MM.1S (cell line): Measurements from ENCODE around the gene CYB5D1.

ENCODE experiments used
- CTCF ChIP-seq: fragments of 300-600 bp; sonication (generic); IDR thresholded peaks from 2 replicates; pipeline ENCODE4 v1.5.1; 2016; ENCODE audit warnings: antibody characterized with exemption, low read length, mixed read lengths
- EZH2 ChIP-seq: fragments of 300-600 bp; sonication (generic); optimal IDR thresholded peaks from 2 replicates; pipeline ENCODE3; 2017; ENCODE audit warnings: low read depth, mild to moderate bottlenecking, antibody characterized with exemption, low read length, mixed read lengths

GRCh38 chr17:7909089-7909488 lies 51.3 kb downstream of the CYB5D1 start:
- TF ChIP-seq CTCF (no peak), EZH2 (no peak)
